ENCODE measurements around the gene LZTS3.

Gene LZTS3

GRCh38 chr20:3193806-3194616 is 20.7 kb upstream of the LZTS3 start:
- TF ChIP-seq CSDC2 (CRISPR knock-in tag; IDR thresholded peaks at IDR 0.05) (no peak), RARB (CRISPR knock-in tag; IDR thresholded peaks at IDR 0.05) (no peak), ISL1 (CRISPR knock-in tag; IDR thresholded peaks at IDR 0.05) (no peak), ZFP3 (CRISPR knock-in tag; IDR thresholded peaks at IDR 0.05) (no peak), ZNF565 (CRISPR knock-in tag; conservative IDR thresholded peaks at IDR 0.05; ENCODE audit: low read depth) (no peak), SNAI2 (CRISPR knock-in tag; IDR thresholded peaks at IDR 0.05) (no peak)
- ATAC-seq, result no peak

- no peak for TF ChIP-seq PATZ1 (CRISPR knock-in tag; IDR thresholded peaks at IDR 0.05; ENCODE audit: borderline replicate concordance)
- TF ChIP-seq CREB5 (CRISPR knock-in tag; IDR thresholded peaks at IDR 0.05; ENCODE audit: low read depth), result no peak
- no peak for TF ChIP-seq ZFP3 (CRISPR knock-in tag; IDR thresholded peaks at IDR 0.05)
- TF ChIP-seq ZNF70 (CRISPR knock-in tag; IDR thresholded peaks at IDR 0.05), result no peak
- TF ChIP-seq ZC3H10 (CRISPR knock-in tag; IDR thresholded peaks at IDR 0.05), result no peak
- no peak for TF ChIP-seq OSR1 (CRISPR knock-in tag; IDR thresholded peaks at IDR 0.05)
- no peak for TF ChIP-seq CSDC2 (CRISPR knock-in tag; IDR thresholded peaks at IDR 0.05)
- TF ChIP-seq POU6F1 (CRISPR knock-in tag; IDR thresholded peaks at IDR 0.05; ENCODE audit: borderline replicate concordance, low read depth), result no peak
- TF ChIP-seq ARNTL (CRISPR knock-in tag; IDR thresholded peaks at IDR 0.05; ENCODE audit: borderline replicate concordance, low read depth), result no peak
- no peak for TF ChIP-seq RARB (CRISPR knock-in tag; IDR thresholded peaks at IDR 0.05)
- no peak for TF ChIP-seq SNAI2 (CRISPR knock-in tag; IDR thresholded peaks at IDR 0.05)
- no peak for TF ChIP-seq CSRNP3 (CRISPR knock-in tag; IDR thresholded peaks at IDR 0.05)
- no peak for TF ChIP-seq ZNF8 (CRISPR knock-in tag; IDR thresholded peaks at IDR 0.05)
- no peak for TF ChIP-seq PPARA (CRISPR knock-in tag; IDR thresholded peaks at IDR 0.05; ENCODE audit: borderline replicate concordance)
- TF ChIP-seq TCF4 (CRISPR knock-in tag; IDR thresholded peaks at IDR 0.05; ENCODE audit: borderline replicate concordance), result no peak
- TF ChIP-seq TSHZ2 (CRISPR knock-in tag; IDR thresholded peaks at IDR 0.05), result no peak
- TF ChIP-seq ESRRG (CRISPR knock-in tag; IDR thresholded peaks at IDR 0.05), result no peak
- no peak for TF ChIP-seq ZFP30 (CRISPR knock-in tag; IDR thresholded peaks at IDR 0.05)
- no peak for TF ChIP-seq BACH2 (CRISPR knock-in tag; IDR thresholded peaks at IDR 0.05; ENCODE audit: borderline replicate concordance)
- ATAC-seq, result no peak
Observed at GRCh38 chr20:3192226-3193015, 19.1 kb upstream of the LZTS3 start.
